ENCODE measurements around the gene ZNF732. TPM values are rescaled to one million over a fixed set of nuclear protein-coding genes. Genes with fewer than 3 reads are reported as not detected.

Gene ZNF732
- total and polyA plus RNA-seq, 2 of the 8 experiments (the other 6 are each of a cell fraction or from before 2014, with no cell fraction given), result 1.9 to 35.7 TPM

DNA sequence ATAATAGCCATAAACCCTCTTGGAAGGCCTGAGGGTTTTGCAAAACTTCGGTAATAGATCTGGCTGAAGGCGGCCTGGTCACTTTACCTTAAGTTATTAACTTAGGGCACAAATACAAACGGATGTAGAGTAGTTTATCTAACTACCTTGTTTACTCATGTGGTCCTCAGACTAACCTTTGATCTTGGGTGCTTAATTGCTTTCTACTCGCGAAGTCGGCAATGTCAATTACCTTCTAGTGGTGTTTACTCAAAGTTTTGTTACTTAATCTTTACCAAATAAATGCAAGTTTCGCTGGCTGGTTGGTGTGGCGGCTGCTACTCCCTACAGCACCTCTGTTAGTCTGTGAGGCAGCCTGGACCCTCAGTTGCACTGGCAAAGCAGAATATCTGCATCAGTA lies 23.5 kb upstream of the ZNF732 start:
- no peak overlapping the region for H2BK20ac ChIP-seq (ENCODE audit: low read length)
- H4K5ac ChIP-seq (ENCODE audit: insufficient read length, low read depth, low read length), result no peak overlapping the region
- CTCF ChIA-PET (ENCODE audit: partially characterized antibody), result interaction anchor here (1.4 to 3.4 kb wide), 5 partner anchors 9 to 69 kb away, joined by 3 to 17 read pairs (median 12); no protein-coding TSS in a partner anchor

More for the DNA sequence above, 23.5 kb upstream of the ZNF732 start:
- Histone ChIP-seq H3K14ac (ENCODE audit: insufficient read length) (no peak overlapping the region), H3K27ac (ENCODE audit: low read depth, low read length) (no peak overlapping the region), H4K8ac (ENCODE audit: extremely low read depth, insufficient read depth, low read length) (no peak overlapping the region), H3K9ac (replicated peaks in 1 of 4; ENCODE audit: extremely low read depth in 1 of 4, low read depth in 3 of 4, low read length in 3 of 4) (no peak overlapping the region), H3K9me3 (ENCODE audit: insufficient read depth in 2 of 2, low read depth in 1 of 2, low read length in 1 of 2) (peaks cover 16 to 20% of the 10 kb centered on the region in 2 experiments), H3K4me3 (ENCODE audit: extremely low read depth in 1 of 4, insufficient read depth in 2 of 4, low read depth in 3 of 4, low read length in 4 of 4) (no peak overlapping the region), H3K23me2 (ENCODE audit: low read depth, low read length) (no peaks in the 10 kb centered on the region), H2BK12ac (ENCODE audit: low read depth, low read length) (no peak overlapping the region), H2BK15ac (ENCODE audit: low read length) (no peak overlapping the region), H3K56ac (replicated peaks; ENCODE audit: insufficient read length, low read depth, low read length) (no peak overlapping the region), H3K79me2 (ENCODE audit: control insufficient read depth in 1 of 2, insufficient read depth in 2 of 2, low read length in 2 of 2) (no peaks in the 10 kb centered on the region), H2AK5ac (ENCODE audit: low read depth, low read length) (no peak overlapping the region), H2BK120ac (replicated peaks; ENCODE audit: low read depth, low read length) (no peak overlapping the region), H3K18ac (ENCODE audit: extremely low read depth, low read length) (no peak overlapping the region), H3K4me1 (replicated peaks in 1 of 4; ENCODE audit: control insufficient read depth in 3 of 4, insufficient read depth in 4 of 4, low read length in 3 of 4) (no peaks in the 10 kb centered on the region), H3K27me3 (replicated peaks in 1 of 4; ENCODE audit: control insufficient read depth in 3 of 4, extremely low read depth in 1 of 4, insufficient read depth in 3 of 4, low read length in 3 of 4) (no peaks in the 10 kb centered on the region), H3K79me1 (ENCODE audit: low read depth, low read length) (no peaks in the 10 kb centered on the region), H3K4ac (replicated peaks; ENCODE audit: insufficient read length, low read depth, low read length) (no peak overlapping the region), H2AFZ (ENCODE audit: low read length) (no peak overlapping the region), H4K91ac (replicated peaks; ENCODE audit: insufficient read length, low read length) (no peak overlapping the region), H4K20me1 (replicated peaks in 1 of 2; ENCODE audit: control insufficient read depth in 1 of 2, insufficient read depth in 2 of 2, low read length in 2 of 2) (no peaks in the 10 kb centered on the region), H3K4me2 (ENCODE audit: insufficient read depth in 1 of 2, low read depth in 2 of 2, low read length in 2 of 2) (no peak overlapping the region), H2BK5ac (ENCODE audit: low read depth, low read length) (no peak overlapping the region), H3K23ac (ENCODE audit: insufficient read length) (no peak overlapping the region), H3K36me3 (ENCODE audit: control insufficient read depth in 2 of 4, insufficient read depth in 4 of 4, low read length in 3 of 4) (no peaks in the 10 kb centered on the region)
- POLR2A ChIA-PET (ENCODE audit: partially characterized antibody), result interaction anchor here (1.3 kb wide), 1 partner anchor 12 kb away, joined by 6 read pairs; no protein-coding TSS in a partner anchor
- 85% methylated on average over 8 of the region's 8 CpGs; no CpG with 5 or more reads in 1 of the 2 experiments for WGBS, 2 experiments (ENCODE audit: extremely low coverage in 1 of 2, insufficient coverage in 1 of 2, insufficient read length in 1 of 2, insufficient replicate concordance in 2 of 2, low coverage in 1 of 2, low lambda C conversion rate in 2 of 2, missing lambda C conversion rate in 1 of 2)
- no peak for FAIRE-seq
- no peak for DNase-seq (ENCODE audit: low read depth in 1 of 2, low spot score in 2 of 2)
- no peak for TF ChIP-seq SUZ12 (IDR thresholded peaks at IDR 0.05; ENCODE audit: low read length)
- TF ChIP-seq, protein P1, sequence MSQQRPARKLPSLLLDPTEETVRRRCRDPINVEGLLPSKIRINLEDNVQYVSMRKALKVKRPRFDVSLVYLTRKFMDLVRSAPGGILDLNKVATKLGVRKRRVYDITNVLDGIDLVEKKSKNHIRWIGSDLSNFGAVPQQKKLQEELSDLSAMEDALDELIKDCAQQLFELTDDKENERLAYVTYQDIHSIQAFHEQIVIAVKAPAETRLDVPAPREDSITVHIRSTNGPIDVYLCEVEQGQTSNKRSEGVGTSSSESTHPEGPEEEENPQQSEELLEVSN (IDR thresholded peaks at IDR 0.05), result no peak
- no peak for TF ChIP-seq SP1 (IDR thresholded peaks at IDR 0.05; ENCODE audit: low read depth, low read length)
- TF ChIP-seq TEAD4 (IDR thresholded peaks at IDR 0.05; ENCODE audit: low read depth, low read length), result no peak
- TF ChIP-seq CEBPB (IDR thresholded peaks at IDR 0.05; ENCODE audit: low read depth, low read length), result no peak
- TF ChIP-seq, protein P2, sequence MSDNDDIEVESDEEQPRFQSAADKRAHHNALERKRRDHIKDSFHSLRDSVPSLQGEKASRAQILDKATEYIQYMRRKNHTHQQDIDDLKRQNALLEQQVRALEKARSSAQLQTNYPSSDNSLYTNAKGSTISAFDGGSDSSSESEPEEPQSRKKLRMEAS (IDR thresholded peaks at IDR 0.05), result no peak
- TF ChIP-seq NRF1 (IDR thresholded peaks at IDR 0.05; ENCODE audit: low read depth, low read length), result no peak
- TF ChIP-seq SIX5 (IDR thresholded peaks at IDR 0.05; ENCODE audit: low read depth, low read length), result no peak
- TF ChIP-seq FOSL1 (IDR thresholded peaks at IDR 0.05; ENCODE audit: insufficient read depth, low read depth, low read length), result no peak
- TF ChIP-seq MAFK (IDR thresholded peaks at IDR 0.05; ENCODE audit: low read depth, low read length), result no peak
- TF ChIP-seq CTBP2 (IDR thresholded peaks at IDR 0.05; ENCODE audit: borderline replicate concordance, insufficient read depth, insufficient read length, low read length), result no peak

All from H1 (cell line).